Osteoblast (primary cell): ENCODE measurements around the gene TERT. TPM values are rescaled to one million over a fixed set of nuclear protein-coding genes. Genes with fewer than 3 reads are reported as not detected.

Experiments
- DNase-seq: peaks from one replicate; pipeline ENCODE4 v3.0.0; 2011; ENCODE audit warnings: low spot score, mixed read lengths; ENCODE audit not compliant: insufficient read length; ENCODE audit errors: missing footprints
- H2AFZ ChIP-seq: 2 replicates; pipeline ENCODE4 v1.6.0; 2011; ENCODE audit warnings: mild to moderate bottlenecking, low read length
- H3K27ac ChIP-seq: 2 replicates; pipeline ENCODE4 v1.5.1; 2011; ENCODE audit warnings: mild to moderate bottlenecking, low read depth, low read length, moderate library complexity
- H3K27me3 ChIP-seq: 2 replicates; pipeline ENCODE4 v1.6.0; 2012; ENCODE audit warnings: mild to moderate bottlenecking, control low read depth, inconsistent platforms, low read length, moderate library complexity; ENCODE audit not compliant: insufficient read depth
- H3K36me3 ChIP-seq: 2 replicates; pipeline ENCODE4 v1.5.1; 2011; ENCODE audit warnings: mild to moderate bottlenecking, low read length, control low read depth, moderate library complexity; ENCODE audit not compliant: insufficient read depth
- H3K4me1 ChIP-seq: 2 replicates; pipeline ENCODE4 v1.5.1; 2011; ENCODE audit warnings: mild to moderate bottlenecking, low read length, control low read depth, moderate library complexity; ENCODE audit not compliant: insufficient read depth
- H3K4me2 ChIP-seq: 2 replicates; pipeline ENCODE4 v1.6.0; 2011; ENCODE audit warnings: mild to moderate bottlenecking, low read length; ENCODE audit not compliant: insufficient read depth
- H3K4me3 ChIP-seq: fragments of 200-600 bp; sonication (generic); 3 replicates; pipeline ENCODE4 v1.5.1; 2012; ENCODE audit warnings: mild to moderate bottlenecking, low read length, inconsistent platforms; ENCODE audit not compliant: insufficient read depth
- H3K79me2 ChIP-seq: 2 replicates; pipeline ENCODE4 v1.6.0; 2012; ENCODE audit warnings: mild to moderate bottlenecking, low read length, control low read depth, inconsistent platforms; ENCODE audit not compliant: insufficient read depth
- H3K9me3 ChIP-seq: 2 replicates; pipeline ENCODE4 v1.5.1; 2011; ENCODE audit warnings: low read depth, low read length, control low read depth
- H4K20me1 ChIP-seq: 2 replicates; pipeline ENCODE4 v1.6.0; 2012; ENCODE audit warnings: mild to moderate bottlenecking, low read length, control low read depth; ENCODE audit not compliant: insufficient read depth
- CTCF ChIP-seq: IDR thresholded peaks from 2 replicates; pipeline ENCODE4 v1.5.1; 2011; ENCODE audit warnings: mild to moderate bottlenecking, low read depth, low read length, moderate library complexity; ENCODE audit errors: extremely low read depth
- total RNA-seq: library from RNA; depleted of rRNA; stranded (reverse); fragments of >200 nt; gene quantifications from 2 replicates; pipeline ENCODE4 v1.2.3, GENCODE V29; 2012

The TERT gene
- total RNA-seq, 1 donor, result not detected

DNA sequence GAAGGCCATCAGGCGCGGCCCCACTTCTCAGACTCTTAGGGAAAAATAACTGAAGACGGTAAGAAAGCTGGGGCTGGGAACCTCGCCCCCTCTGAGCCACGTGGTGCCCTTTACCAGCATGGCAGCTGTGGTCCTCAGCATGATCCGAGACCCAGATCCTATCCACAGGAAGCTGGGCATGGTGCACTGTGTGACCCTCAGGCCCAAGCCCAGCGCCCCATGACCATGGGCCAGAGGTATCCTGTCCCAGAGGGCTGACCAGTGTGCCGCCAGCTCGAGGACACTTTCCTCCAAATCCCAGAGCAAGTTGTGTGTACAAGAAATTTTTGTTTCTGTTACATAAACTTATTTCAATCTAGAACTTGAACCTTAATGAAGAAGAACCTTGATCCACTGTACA lies 28.1 kb downstream of the TERT start:
- no peak overlapping the region for H3K4me2 ChIP-seq
- H4K20me1 ChIP-seq, result no peaks in the 10 kb centered on the region
- H3K79me2 ChIP-seq, result no peaks in the 10 kb centered on the region
- H2AFZ ChIP-seq, result no peak overlapping the region
- no peaks in the 10 kb centered on the region for H3K4me1 ChIP-seq
- DNase-seq, result no peak
- no peak for TF ChIP-seq CTCF
- H3K27ac ChIP-seq, result no peak overlapping the region
- peaks cover 3% of the 10 kb centered on the region for H3K9me3 ChIP-seq
- no peaks in the 10 kb centered on the region for H3K27me3 ChIP-seq
- H3K4me3 ChIP-seq, result no peak overlapping the region
- H3K36me3 ChIP-seq, result no peaks in the 10 kb centered on the region

- DNase-seq, result no peak
- Histone ChIP-seq H3K27me3 (no peaks in the 10 kb centered on the region), H3K27ac (no peak overlapping the region), H3K36me3 (no peaks in the 10 kb centered on the region), H3K9me3 (peaks cover 3% of the 10 kb centered on the region), H3K4me3 (no peak overlapping the region), H2AFZ (no peak overlapping the region), H3K4me2 (no peak overlapping the region), H4K20me1 (no peaks in the 10 kb centered on the region), H3K79me2 (no peaks in the 10 kb centered on the region), H3K4me1 (no peaks in the 10 kb centered on the region)
- no peak for TF ChIP-seq CTCF
These were observed 29.1 kb downstream of the TERT start for GRCh38 chr5:1265461-1266455.

DNA sequence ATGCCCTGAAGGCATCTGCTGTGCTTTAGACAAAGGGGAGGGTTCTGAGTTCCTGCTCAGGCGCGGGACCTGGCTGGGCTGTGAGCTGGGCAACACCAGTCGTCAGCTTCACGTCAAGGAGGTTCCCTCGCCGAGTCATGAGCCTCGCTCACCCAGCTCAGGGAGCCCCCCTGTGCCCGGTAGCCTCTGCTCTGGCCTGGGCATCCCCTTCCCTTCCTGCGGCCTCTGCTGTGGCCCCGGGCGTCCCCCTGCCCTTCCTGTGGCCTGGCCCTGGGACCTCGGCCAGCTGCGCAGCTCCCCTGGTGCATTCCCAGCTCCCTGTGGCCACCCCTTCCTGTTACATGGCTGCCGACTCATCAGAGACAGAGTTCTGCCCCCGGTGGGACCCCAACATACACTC lies 29.8 kb downstream of the TERT start:
- H3K27me3 ChIP-seq, result no peaks in the 10 kb centered on the region
- peaks cover 3% of the 10 kb centered on the region for H3K9me3 ChIP-seq
- H3K79me2 ChIP-seq, result no peaks in the 10 kb centered on the region
- no peaks in the 10 kb centered on the region for H4K20me1 ChIP-seq
- no peaks in the 10 kb centered on the region for H3K4me1 ChIP-seq
- no peak overlapping the region for H3K4me2 ChIP-seq
- no peak overlapping the region for H2AFZ ChIP-seq
- DNase-seq, result no peak
- no peaks in the 10 kb centered on the region for H3K36me3 ChIP-seq
- TF ChIP-seq CTCF, result no peak
- H3K4me3 ChIP-seq, result no peak overlapping the region
- H3K27ac ChIP-seq, result no peak overlapping the region

DNA sequence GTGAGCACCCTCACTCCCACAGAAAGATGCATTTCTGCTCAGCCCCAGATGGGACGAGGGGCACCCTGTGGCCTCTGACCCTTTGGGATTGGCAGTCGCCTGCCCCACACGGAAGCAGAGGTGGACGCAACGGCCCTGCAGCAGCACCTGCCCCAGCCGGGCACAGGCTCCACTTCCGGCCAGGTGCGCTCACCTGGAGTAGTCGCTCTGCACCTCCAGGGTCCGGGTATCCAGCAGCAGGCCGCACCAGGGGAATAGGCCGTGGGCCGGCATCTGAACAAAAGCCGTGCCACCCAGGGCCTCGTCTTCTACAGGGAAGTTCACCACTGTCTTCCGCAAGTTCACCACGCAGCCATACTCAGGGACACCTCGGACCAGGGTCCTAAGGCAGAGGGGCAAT lies 30.7 kb downstream of the TERT start:
- Histone ChIP-seq H3K27ac (no peak overlapping the region), H3K36me3 (no peaks in the 10 kb centered on the region), H4K20me1 (no peaks in the 10 kb centered on the region), H3K9me3 (peaks cover 6% of the 10 kb centered on the region), H3K4me1 (no peaks in the 10 kb centered on the region), H2AFZ (no peak overlapping the region), H3K79me2 (no peaks in the 10 kb centered on the region), H3K4me2 (no peak overlapping the region), H3K4me3 (no peak overlapping the region), H3K27me3 (no peaks in the 10 kb centered on the region)
- no peak for TF ChIP-seq CTCF
- no peak for DNase-seq
